Tibial nerve (tissue), 3 donors: Measurements from ENCODE around the gene POLK.

ENCODE experiments used
- CTCF ChIP-seq, 5 experiments: fragments of 200-600 bp in 3 of 5; fragments of 450-650 bp in 2 of 5; sonication (generic) in 3 of 5; IDR thresholded peaks; one replicate each; pipeline ENCODE4 v1.5.1; 2016 to 2019; ENCODE audit warnings: antibody characterized with exemption in 5 of 5, mild to moderate bottlenecking in 3 of 5, moderate library complexity in 2 of 5
- POLR2A ChIP-seq, 2 donors: fragments of 450-650 bp; IDR thresholded peaks; one replicate each; pipeline ENCODE4 v1.6.1; 2017; ENCODE audit warnings: antibody characterized with exemption in 2 of 2, mild to moderate bottlenecking in 2 of 2, moderate library complexity in 2 of 2

DNA sequence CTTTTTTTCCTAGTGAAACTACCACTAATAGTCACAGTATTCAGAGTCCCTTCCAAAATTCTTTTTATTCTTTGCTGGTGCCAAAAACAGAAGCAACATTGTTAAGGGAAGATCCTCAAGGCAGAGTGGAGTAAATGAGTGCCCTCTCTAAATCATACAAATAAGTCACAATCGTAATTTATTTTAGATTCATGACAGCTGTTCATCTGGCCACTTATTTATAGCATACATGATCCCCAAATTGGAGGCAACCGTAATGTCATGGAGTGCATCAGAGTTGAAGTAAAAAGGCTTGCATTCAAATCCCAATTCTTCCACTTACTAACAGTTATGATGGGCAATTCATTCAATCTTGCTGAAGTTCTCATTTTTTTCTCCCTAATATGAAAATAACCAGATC is 33.4 kb downstream of the POLK start:
- no peak for TF ChIP-seq CTCF (IDR thresholded peaks at IDR 0.05)
- TF ChIP-seq POLR2A (IDR thresholded peaks at IDR 0.05) = no peak
